B cell (primary cell): Measurements from ENCODE around the gene GPER1. TPM values are rescaled to one million over a fixed set of nuclear protein-coding genes. Genes with fewer than 3 reads are reported as not detected.

Source experiments
- ATAC-seq: fragments of 200-7000 bp; cut with Tn5 transposase; one replicate; pipeline ENCODE4 v1.10.0; 2021; ENCODE audit warnings: low read depth, mild to moderate bottlenecking, moderate number of reproducible peaks, moderate library complexity
- CTCF ChIA-PET: fragments of 350-600 bp; sonication (Branson Sonifier 250); formaldehyde crosslinking; loops from one replicate; lab custom pipeline; 2021; ENCODE audit warnings: antibody characterized with exemption, inconsistent platforms; lab: Charles Lee
- POLR2A ChIA-PET: fragments of 350-600 bp; sonication (Branson Sonifier 250); formaldehyde crosslinking; loops from one replicate; lab custom pipeline; 2021; ENCODE audit warnings: antibody characterized with exemption; lab: Charles Lee
- DNase-seq: peaks from one replicate; pipeline ENCODE4 v3.0.0; 2013
- H2AFZ ChIP-seq: 2 replicates; pipeline ENCODE4 v1.6.1; 2012; ENCODE audit warnings: mild to moderate bottlenecking, low read depth, low read length; ENCODE audit not compliant: insufficient read depth, poor library complexity, severe bottlenecking
- H3K27ac ChIP-seq, 2 donors: 1 replicate in 1 of 2; 2 replicates in 1 of 2; pipeline ENCODE4 v1.5.1; 2012 to 2013; ENCODE audit warnings: low read length in 2 of 2, mild to moderate bottlenecking in 2 of 2, moderate library complexity in 1 of 2
- H3K27me3 ChIP-seq, 4 experiments: fragments of 200-600 bp in 1 of 4; sonication (generic) in 1 of 4; replicated peaks in 1 of 4; 1 replicate in 2 of 4; 2 replicates in 2 of 4; pipeline versions ENCODE4 v1.6.1 to v1.7.0; 2013 to 2016; ENCODE audit warnings: low read length in 3 of 4, mild to moderate bottlenecking in 2 of 4, mixed read lengths in 1 of 4, moderate library complexity in 1 of 4; ENCODE audit not compliant: insufficient read depth in 4 of 4, control insufficient read depth in 3 of 4; ENCODE audit errors: control extremely low read depth in 1 of 4
- H3K36me3 ChIP-seq, 2 experiments: replicated peaks in 1 of 2; 1 replicate in 1 of 2; 2 replicates in 1 of 2; pipeline versions ENCODE4 v1.6.1 to v1.7.1; 2013; ENCODE audit warnings: low read length in 1 of 2; ENCODE audit not compliant: insufficient read depth in 2 of 2, control insufficient read depth in 1 of 2; ENCODE audit errors: control extremely low read depth in 1 of 2, extremely low read depth in 1 of 2
- H3K4me1 ChIP-seq, 2 donors: fragments of 200-600 bp in 1 of 2; sonication (generic) in 1 of 2; 1 replicate in 1 of 2; 2 replicates in 1 of 2; pipeline versions ENCODE4 v1.5.1 to v1.6.1; 2013 to 2017; ENCODE audit warnings: low read length in 2 of 2; ENCODE audit not compliant: control insufficient read depth in 2 of 2, insufficient read depth in 2 of 2
- H3K4me2 ChIP-seq: replicated peaks from 2 replicates; pipeline ENCODE3; 2012; ENCODE audit warnings: mild to moderate bottlenecking, low read depth, low read length; ENCODE audit not compliant: poor library complexity, severe bottlenecking
- H3K4me3 ChIP-seq, 5 experiments: fragments of 200-600 bp in 1 of 5; sonication (generic) in 1 of 5; 1 replicate in 3 of 5; 2 replicates in 2 of 5; pipeline versions ENCODE4 v1.5.1 to v1.7.0; 2011 to 2016; ENCODE audit warnings: low read length in 4 of 5, mild to moderate bottlenecking in 4 of 5, low read depth in 2 of 5, control low read depth in 1 of 5, moderate library complexity in 1 of 5; ENCODE audit not compliant: insufficient read depth in 1 of 5; ENCODE audit errors: control extremely low read depth in 1 of 5, extremely low read depth in 1 of 5
- H3K79me2 ChIP-seq: fragments of 200-600 bp; sonication (generic); one replicate; pipeline ENCODE4 v1.6.0; 2016; ENCODE audit warnings: low read length; ENCODE audit not compliant: control insufficient read depth, insufficient read depth
- H3K9ac ChIP-seq: fragments of 200-600 bp; sonication (generic); 2 replicates; pipeline ENCODE4 v1.6.1; 2017; ENCODE audit warnings: mild to moderate bottlenecking, low read length, moderate library complexity
- H3K9me3 ChIP-seq, 3 donors: one replicate each; pipeline versions ENCODE4 v1.6.1 to v1.7.1; 2013; ENCODE audit warnings: low read length in 2 of 3; ENCODE audit not compliant: control insufficient read depth in 2 of 3, insufficient read depth in 1 of 3; ENCODE audit errors: control extremely low read depth in 1 of 3
- H4K20me1 ChIP-seq: 2 replicates; pipeline ENCODE4 v1.6.0; 2012; ENCODE audit warnings: mild to moderate bottlenecking, low read length; ENCODE audit not compliant: insufficient read depth, control insufficient read depth, poor library complexity, severe bottlenecking
- H3K27ac Mint-ChIP-seq: one replicate; pipeline ENCODE4 v1.8.0; 2021; ENCODE audit warnings: mixed read lengths
- H3K27me3 Mint-ChIP-seq: one replicate; pipeline ENCODE4 v1.8.0; 2021; ENCODE audit warnings: mixed read lengths
- H3K4me1 Mint-ChIP-seq: one replicate; pipeline ENCODE4 v1.8.0; 2021; ENCODE audit warnings: mixed read lengths
- H3K4me3 Mint-ChIP-seq: one replicate; pipeline ENCODE4 v1.8.0; 2021; ENCODE audit warnings: mixed read lengths
- H3K9me3 Mint-ChIP-seq: one replicate; pipeline ENCODE4 v1.8.0; 2022; ENCODE audit warnings: mixed read lengths; ENCODE audit not compliant: insufficient read depth
- EZH2 ChIP-seq: IDR thresholded peaks from 2 replicates; pipeline ENCODE4 v1.6.1; 2012; ENCODE audit warnings: borderline replicate concordance, low read depth, mild to moderate bottlenecking, moderate library complexity, low read length; ENCODE audit not compliant: insufficient read depth, poor library complexity, severe bottlenecking
- WGBS: methylation state at CpG from one replicate; pipeline ENCODE4 v1.1.5; 2013; ENCODE audit warnings: missing lambda C conversion rate; ENCODE audit not compliant: insufficient coverage; 5-methylcytosine and 5-hydroxymethylcytosine counted together
- intact Hi-C: fragments of 100-400 bp; cut with micrococcal nuclease; formaldehyde crosslinking; loops from one replicate; pipeline ENCODE4 v1.10.0; 2022
- polyA plus RNA-seq: library from polyadenylated mRNA; depleted of rRNA; stranded (reverse); fragments of >200 nt; gene quantifications from 2 replicates; pipeline ENCODE4 v1.2.3, GENCODE V29; 2012
- total RNA-seq, 2 donors: library from RNA; stranded (reverse); fragments of 120-200 nt in 1 of 2; gene quantifications; 1 replicate in 1 of 2; 2 replicates in 1 of 2; pipeline versions ENCODE4 v1.2.3 to v1.2.4, GENCODE V29; 2013 to 2022
- TF ChIP-seq, protein P1 (sequence below): fragments of 200-600 bp; IDR thresholded peaks from one replicate; pipeline ENCODE4 v1.8.0; 2022; ENCODE audit warnings: antibody characterized with exemption, mild to moderate bottlenecking

The GPER1 gene
- total and polyA plus RNA-seq, 2 donors (not counting 1 experiment from before 2014, with no cell fraction given): 3.2 to 21.3 TPM

- Mint-ChIP-seq H3K4me1 (peaks cover 43% of the 10 kb centered on the region), H3K9me3 (no peaks in the 10 kb centered on the region), H3K4me3 (peak overlapping the region; percentile 89), H3K27me3 (no peaks in the 10 kb centered on the region), H3K27ac (peak overlapping the region; percentile 92)
- Histone ChIP-seq H3K79me2 (peaks cover 9% of the 10 kb centered on the region), H2AFZ (peak overlapping the region; percentile 86), H3K4me3 (peak overlapping the region; percentile 21 to 96 (median 75)), H3K9me3 (no peaks in the 10 kb centered on the region), H3K27me3 (no peaks in the 10 kb centered on the region), H3K27ac (peak overlapping the region; percentile 73 to 91), H3K4me2 (peak overlapping the region; percentile 89), H3K9ac (peak overlapping the region; percentile 90), H3K36me3 (no peaks in the 10 kb centered on the region), H3K4me1 (peaks cover 28 to 37% of the 10 kb centered on the region in 2 donors), H4K20me1 (no peaks in the 10 kb centered on the region)
- TF ChIP-seq, protein P1, sequence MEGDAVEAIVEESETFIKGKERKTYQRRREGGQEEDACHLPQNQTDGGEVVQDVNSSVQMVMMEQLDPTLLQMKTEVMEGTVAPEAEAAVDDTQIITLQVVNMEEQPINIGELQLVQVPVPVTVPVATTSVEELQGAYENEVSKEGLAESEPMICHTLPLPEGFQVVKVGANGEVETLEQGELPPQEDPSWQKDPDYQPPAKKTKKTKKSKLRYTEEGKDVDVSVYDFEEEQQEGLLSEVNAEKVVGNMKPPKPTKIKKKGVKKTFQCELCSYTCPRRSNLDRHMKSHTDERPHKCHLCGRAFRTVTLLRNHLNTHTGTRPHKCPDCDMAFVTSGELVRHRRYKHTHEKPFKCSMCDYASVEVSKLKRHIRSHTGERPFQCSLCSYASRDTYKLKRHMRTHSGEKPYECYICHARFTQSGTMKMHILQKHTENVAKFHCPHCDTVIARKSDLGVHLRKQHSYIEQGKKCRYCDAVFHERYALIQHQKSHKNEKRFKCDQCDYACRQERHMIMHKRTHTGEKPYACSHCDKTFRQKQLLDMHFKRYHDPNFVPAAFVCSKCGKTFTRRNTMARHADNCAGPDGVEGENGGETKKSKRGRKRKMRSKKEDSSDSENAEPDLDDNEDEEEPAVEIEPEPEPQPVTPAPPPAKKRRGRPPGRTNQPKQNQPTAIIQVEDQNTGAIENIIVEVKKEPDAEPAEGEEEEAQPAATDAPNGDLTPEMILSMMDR: no peak
- no peak for TF ChIP-seq EZH2
- ChIA-PET CTCF (interaction anchor here (0.9 to 4.2 kb wide), 7 partner anchors 14 to 228 kb away, joined by 3 to 41 read pairs (median 4); no protein-coding TSS in a partner anchor), POLR2A (interaction anchor here (0.5 to 2.0 kb wide), 4 partner anchors 14 to 536 kb away, joined by 3 to 14 read pairs (median 4); no protein-coding TSS in a partner anchor)
- ATAC-seq: peak; percentile 64
- no peak for DNase-seq
- 10% methylated on average over 51 of the region's 51 CpGs for WGBS
- intact Hi-C loops: loop anchor here (5.0 kb wide), 1 partner anchor 160 kb away; the partner anchor contains the start of gene COX19
Measured at GRCh38 chr7:1137517-1138167, 49.7 kb downstream of the GPER1 start.
